IMR-90 (cell line): Measurements from ENCODE around the gene BPIFB2. TPM values are rescaled to one million over a fixed set of nuclear protein-coding genes. Genes with fewer than 3 reads are reported as not detected.

Experiments
- ATAC-seq: fragments of 200-7000 bp; cut with Tn5 transposase; 2 replicates; pipeline ENCODE4 v1.9.1; 2020; ENCODE audit warnings: low read depth, mild to moderate bottlenecking, moderate library complexity
- BruUV-seq: library from RNA; stranded (reverse); fragments of 400-500 nt; replicated peaks from 2 replicates; lab custom pipeline; 2021; lab: Mats Ljungman, UMichigan
- CTCF ChIA-PET: fragments of 300-600 bp; formaldehyde crosslinking; extraction: SDS; loops from one replicate; lab custom pipeline; 2021; ENCODE audit warnings: antibody characterized with exemption; lab: Yijun Ruan, JAX
- POLR2A ChIA-PET: fragments of 300-600 bp; sonication (Branson Sonifier 250); formaldehyde crosslinking; loops from one replicate; lab custom pipeline; 2022; ENCODE audit warnings: antibody characterized with exemption; ENCODE audit not compliant: unreplicated experiment; lab: Charles Lee
- DNase-seq: peaks from one replicate; pipeline ENCODE4 v3.0.0; 2013
- H2AFZ ChIP-seq: replicated peaks from 2 replicates; pipeline ENCODE3; 2013; ENCODE audit warnings: low read length, mild to moderate bottlenecking; ENCODE audit not compliant: poor library complexity
- H2AK5ac ChIP-seq: 2 replicates; pipeline ENCODE4 v1.6.1; 2013; ENCODE audit warnings: low read depth, low read length, inconsistent platforms
- H2AK9ac ChIP-seq: replicated peaks from 2 replicates; pipeline ENCODE3; 2013; ENCODE audit warnings: mild to moderate bottlenecking, low read depth, low read length, moderate library complexity; ENCODE audit not compliant: poor library complexity
- H2BK120ac ChIP-seq: 2 replicates; pipeline ENCODE4 v1.6.1; 2013; ENCODE audit warnings: low read depth, low read length, inconsistent platforms
- H2BK15ac ChIP-seq: 3 replicates; pipeline ENCODE4 v1.6.1; 2013; ENCODE audit warnings: low read depth, low read length, inconsistent platforms
- H2BK20ac ChIP-seq: 2 replicates; pipeline ENCODE4 v1.6.1; 2013; ENCODE audit warnings: low read depth, mild to moderate bottlenecking, inconsistent platforms, low read length, moderate library complexity
- H2BK5ac ChIP-seq: 2 replicates; pipeline ENCODE4 v1.6.1; 2013; ENCODE audit warnings: mild to moderate bottlenecking, low read depth, low read length, inconsistent platforms; ENCODE audit not compliant: poor library complexity, severe bottlenecking
- H3K14ac ChIP-seq: replicated peaks from 2 replicates; pipeline ENCODE4 v1.6.1; 2013; ENCODE audit warnings: low read depth, low read length, inconsistent platforms
- H3K18ac ChIP-seq: 2 replicates; pipeline ENCODE4 v1.6.1; 2013; ENCODE audit warnings: low read depth, low read length, control low read depth
- H3K23ac ChIP-seq: 2 replicates; pipeline ENCODE4 v1.6.1; 2013; ENCODE audit warnings: low read depth, low read length, inconsistent platforms
- H3K27ac ChIP-seq: 2 replicates; pipeline ENCODE4 v1.5.1; 2013; ENCODE audit warnings: mild to moderate bottlenecking, control low read depth, low read length; ENCODE audit not compliant: insufficient read depth
- H3K27me3 ChIP-seq: 2 replicates; pipeline ENCODE4 v1.6.1; 2013; ENCODE audit warnings: low read length; ENCODE audit not compliant: control insufficient read depth, insufficient read depth
- H3K36me3 ChIP-seq: 2 replicates; pipeline ENCODE4 v1.6.1; 2013; ENCODE audit warnings: low read length, mixed read lengths; ENCODE audit not compliant: control insufficient read depth, insufficient read depth
- H3K4ac ChIP-seq: 2 replicates; pipeline ENCODE4 v1.6.1; 2013; ENCODE audit warnings: low read depth, low read length, inconsistent platforms
- H3K4me1 ChIP-seq: 2 replicates; pipeline ENCODE4 v1.6.1; 2013; ENCODE audit warnings: low read length, mixed read lengths; ENCODE audit not compliant: control insufficient read depth, insufficient read depth
- H3K4me2 ChIP-seq: 2 replicates; pipeline ENCODE4 v1.6.1; 2013; ENCODE audit warnings: low read depth, mild to moderate bottlenecking, control low read depth, low read length, moderate library complexity
- H3K4me3 ChIP-seq: 2 replicates; pipeline ENCODE4 v1.5.1; 2013; ENCODE audit warnings: low read depth, mild to moderate bottlenecking, control low read depth, low read length, moderate library complexity; ENCODE audit not compliant: insufficient read depth
- H3K56ac ChIP-seq: 2 replicates; pipeline ENCODE4 v1.6.1; 2013; ENCODE audit warnings: low read length, inconsistent platforms; ENCODE audit not compliant: insufficient read depth; ENCODE audit errors: extremely low read depth
- H3K79me1 ChIP-seq, 2 experiments: 2 replicates each; pipeline ENCODE4 v1.6.1; 2013; ENCODE audit warnings: low read length in 2 of 2, inconsistent platforms in 1 of 2, low read depth in 1 of 2
- H3K9ac ChIP-seq: 2 replicates; pipeline ENCODE4 v1.6.1; 2013; ENCODE audit warnings: low read depth, low read length, control low read depth
- H3K9me1 ChIP-seq: 2 replicates; pipeline ENCODE4 v1.6.1; 2013; ENCODE audit warnings: low read length, inconsistent platforms; ENCODE audit not compliant: insufficient read depth
- H3K9me3 ChIP-seq: 2 replicates; pipeline ENCODE4 v1.6.1; 2013; ENCODE audit warnings: low read length; ENCODE audit not compliant: control insufficient read depth, insufficient read depth
- H4K20me1 ChIP-seq: 2 replicates; pipeline ENCODE4 v1.6.1; 2013; ENCODE audit warnings: low read length, inconsistent platforms; ENCODE audit not compliant: insufficient read depth
- H4K5ac ChIP-seq: 2 replicates; pipeline ENCODE4 v1.6.1; 2013; ENCODE audit warnings: mild to moderate bottlenecking, low read depth, low read length, control low read depth
- H4K8ac ChIP-seq, 2 experiments: 2 replicates each; pipeline ENCODE4 v1.6.1; 2013; ENCODE audit warnings: low read depth in 2 of 2, low read length in 2 of 2, control low read depth in 1 of 2, inconsistent platforms in 1 of 2
- H4K91ac ChIP-seq: 2 replicates; pipeline ENCODE4 v1.6.1; 2013; ENCODE audit warnings: low read depth, low read length, inconsistent platforms; ENCODE audit not compliant: insufficient read depth
- CHD1 ChIP-seq: IDR thresholded peaks from 2 replicates; pipeline ENCODE4 v1.6.1; 2012; ENCODE audit warnings: low read depth, low read length, improper control_type of control experiment
- NFE2L2 ChIP-seq: fragments of 150-350 bp; IDR thresholded peaks from 2 replicates; pipeline ENCODE4 v1.6.1; 2016; ENCODE audit warnings: low read depth, mild to moderate bottlenecking, low read length
- WGBS, 2 experiments: methylation state at CpG; one replicate each; pipeline versions ENCODE4 v1.1.5 to v1.1.7; 2013; ENCODE audit warnings: missing lambda C conversion rate in 2 of 2; ENCODE audit not compliant: insufficient read length in 1 of 2; ENCODE audit errors: extremely low coverage in 2 of 2; 5-methylcytosine and 5-hydroxymethylcytosine counted together
- dilution Hi-C: fragments of 300-500 bp; cut with HindIII; formaldehyde crosslinking; loops from one replicate; pipeline ENCODE4 v1.14.3; 2018; ENCODE audit warnings: low sequenced_read_pairs; ENCODE audit not compliant: unreplicated experiment
- in situ Hi-C: fragments of 300-500 bp; cut with MboI; formaldehyde crosslinking; loops from 3 replicates; pipeline ENCODE4 v1.14.3; 2019; ENCODE audit warnings: low sequenced_read_pairs, inconsistent platforms, mixed read lengths
- intact Hi-C: fragments of 100-400 bp; cut with micrococcal nuclease; formaldehyde crosslinking; loops from 2 replicates; pipeline ENCODE4 v1.10.0; 2022
- polyA plus RNA-seq, 3 experiments: library from polyadenylated mRNA; depleted of rRNA; stranded (reverse); fragments of >200 nt; gene quantifications; 2 replicates each; pipeline ENCODE4 v1.2.3, GENCODE V29; 2012; ENCODE audit warnings: low replicate concordance in 1 of 3
- total RNA-seq: library from RNA; depleted of rRNA; stranded (reverse); fragments of >200 nt; gene quantifications from 2 replicates; pipeline ENCODE4 v1.2.3, GENCODE V29; 2012
- TF ChIP-seq, protein P1 (sequence below): fragments of 150-350 bp; IDR thresholded peaks from 2 replicates; pipeline ENCODE4 v1.6.1; 2017; ENCODE audit warnings: mild to moderate bottlenecking, antibody characterized with exemption, low read length, low read depth

The BPIFB2 gene
- total and polyA plus RNA-seq, 2 of the 4 experiments (the other 2 are of a cell fraction) = not detected

DNA sequence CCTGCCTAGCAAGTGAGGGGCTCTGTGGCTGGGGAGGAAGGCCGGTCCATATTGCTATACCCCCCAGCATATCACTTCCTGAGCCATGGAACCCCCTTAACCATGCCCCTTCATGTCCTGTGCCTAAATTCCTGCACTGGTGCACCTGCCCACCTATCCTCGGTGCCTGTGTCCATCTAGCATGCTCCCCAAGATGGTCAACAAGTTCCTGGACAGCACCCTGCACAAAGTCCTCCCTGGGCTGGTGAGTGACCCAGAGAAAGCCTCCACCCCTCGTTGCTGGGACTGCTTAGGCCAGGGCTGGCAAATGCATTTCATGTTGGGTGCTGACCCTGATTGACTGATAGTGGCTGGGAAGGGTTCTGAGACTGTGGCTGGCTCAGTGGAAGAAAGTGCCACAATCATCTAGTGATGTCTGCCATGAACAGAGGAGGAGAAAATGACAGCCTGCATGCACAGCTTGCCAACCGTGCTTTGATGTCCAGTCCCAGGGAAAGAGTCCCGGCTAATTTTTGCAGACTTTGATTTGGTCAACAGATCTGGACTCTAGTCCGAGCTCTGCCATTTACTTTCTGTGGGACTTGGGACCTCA, 27.5 kb downstream of the BPIFB2 start:
- Histone ChIP-seq H3K9me3 (no peaks in the 10 kb centered on the region), H3K27ac (no peak overlapping the region), H3K4ac (no peak overlapping the region), H3K79me1 (no peaks in the 10 kb centered on the region), H3K4me1 (no peaks in the 10 kb centered on the region), H4K5ac (no peak overlapping the region), H2AK9ac (no peak overlapping the region), H2BK15ac (no peak overlapping the region), H2BK20ac (no peak overlapping the region), H3K36me3 (no peaks in the 10 kb centered on the region), H4K20me1 (no peaks in the 10 kb centered on the region), H3K4me2 (no peak overlapping the region), H4K8ac (no peak overlapping the region), H2AK5ac (no peak overlapping the region), H4K91ac (no peak overlapping the region), H3K14ac (no peak overlapping the region), H3K27me3 (no peaks in the 10 kb centered on the region; the same call in 1 of the 2 replicates), H3K23ac (no peak overlapping the region), H3K4me3 (no peak overlapping the region), H3K9ac (no peak overlapping the region), H3K56ac (no peak overlapping the region), H3K9me1 (no peaks in the 10 kb centered on the region), H2BK120ac (no peak overlapping the region), H3K18ac (no peak overlapping the region), H2BK5ac (no peak overlapping the region), H2AFZ (no peak overlapping the region)
- DNase-seq (no peak), ATAC-seq (no peak)
- CTCF ChIA-PET = no interaction called here
- in situ Hi-C loops (no loop called here), intact Hi-C loops (no loop called here), dilution Hi-C loops (no loop called here)
- WGBS, 2 experiments = 43% methylated on average over 5 of the region's 6 CpGs; no CpG with 5 or more reads in 1 of the 2 experiments
- POLR2A ChIA-PET = no interaction called here
- no peak for TF ChIP-seq NFE2L2
- TF ChIP-seq, protein P1, sequence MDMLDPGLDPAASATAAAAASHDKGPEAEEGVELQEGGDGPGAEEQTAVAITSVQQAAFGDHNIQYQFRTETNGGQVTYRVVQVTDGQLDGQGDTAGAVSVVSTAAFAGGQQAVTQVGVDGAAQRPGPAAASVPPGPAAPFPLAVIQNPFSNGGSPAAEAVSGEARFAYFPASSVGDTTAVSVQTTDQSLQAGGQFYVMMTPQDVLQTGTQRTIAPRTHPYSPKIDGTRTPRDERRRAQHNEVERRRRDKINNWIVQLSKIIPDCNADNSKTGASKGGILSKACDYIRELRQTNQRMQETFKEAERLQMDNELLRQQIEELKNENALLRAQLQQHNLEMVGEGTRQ = no peak
- TF ChIP-seq CHD1 = no peak
- BruUV-seq = no TSS peak
